GM21619 (cell line): ENCODE measurements around the gene ZNF341.

Experiments
- ATAC-seq: cut with Tn5 transposase; IDR thresholded peaks from one replicate; pipeline ENCODE4 v1.9.1; 2021; ENCODE audit not compliant: unreplicated experiment

The ZNF341 gene

GRCh38 chr20:33701629-33702450 is 30.0 kb upstream of the ZNF341 start:
- ATAC-seq, result no peak

- ATAC-seq, result no peak
These were observed 28.9 kb upstream of the ZNF341 start for GRCh38 chr20:33702861-33703260.

GRCh38 chr20:33703498-33704137 is 28.2 kb upstream of the ZNF341 start:
- no peak for ATAC-seq

GRCh38 chr20:33704197-33704924 is 27.4 kb upstream of the ZNF341 start:
- no peak for ATAC-seq

- no peak for ATAC-seq
These were observed 24.1 kb upstream of the ZNF341 start for GRCh38 chr20:33707668-33708067.

- ATAC-seq, result no peak
These were observed 22.4 kb upstream of the ZNF341 start for GRCh38 chr20:33709398-33709797.

GRCh38 chr20:33709905-33710541 is 21.8 kb upstream of the ZNF341 start:
- no peak for ATAC-seq

GRCh38 chr20:33710681-33711445 is 20.9 kb upstream of the ZNF341 start:
- ATAC-seq, result no peak

GRCh38 chr20:33711446-33711738 is 20.4 kb upstream of the ZNF341 start:
- no peak for ATAC-seq

GRCh38 chr20:33713865-33714367 is 17.9 kb upstream of the ZNF341 start:
- no peak for ATAC-seq

GRCh38 chr20:33716498-33716897 is 15.3 kb upstream of the ZNF341 start:
- no peak for ATAC-seq

- ATAC-seq, result no peak
These were observed 12.4 kb upstream of the ZNF341 start for GRCh38 chr20:33719277-33719988.

GRCh38 chr20:33719989-33720709 is 11.6 kb upstream of the ZNF341 start, which contains the start of gene PXMP4:
PXMP4 (minus strand) TSS chr20:33720310; CDS start chr20:33720207, 103 bp downstream.
- ATAC-seq, result peak; percentile 92

- ATAC-seq, result no peak
These were observed 10.2 kb upstream of the ZNF341 start for GRCh38 chr20:33721391-33722140.

GRCh38 chr20:33724439-33725094 is 7.2 kb upstream of the ZNF341 start:
- no peak for ATAC-seq

GRCh38 chr20:33725607-33726264 is 6.1 kb upstream of the ZNF341 start:
- no peak for ATAC-seq

GRCh38 chr20:33727115-33727479 is 4.7 kb upstream of the ZNF341 start:
- ATAC-seq, result no peak

GRCh38 chr20:33727806-33728205 is 4.0 kb upstream of the ZNF341 start:
- no peak for ATAC-seq
